Progenitor cell of endocrine pancreas (in vitro differentiated cells): ENCODE measurements around the gene FBXO7. TPM values are rescaled to one million over a fixed set of nuclear protein-coding genes. Genes with fewer than 3 reads are reported as not detected.
A peak's percentile ranks its signal among the peaks of the same experiment; 100 is the strongest.

Source experiments
- DNase-seq: peaks from one replicate; pipeline ENCODE4 v3.0.0; 2021; ENCODE audit warnings: low spot score; ENCODE audit not compliant: unreplicated experiment
- H3K27ac Mint-ChIP-seq: 2 replicates; pipeline ENCODE4 v1.8.0; 2021; ENCODE audit warnings: mild to moderate bottlenecking, moderate library complexity, mixed read lengths
- H3K27me3 Mint-ChIP-seq: 2 replicates; pipeline ENCODE4 v1.8.0; 2021; ENCODE audit warnings: mixed read lengths
- H3K36me3 Mint-ChIP-seq: 2 replicates; pipeline ENCODE4 v1.8.0; 2022; ENCODE audit warnings: mixed read lengths; ENCODE audit not compliant: insufficient read depth
- H3K4me1 Mint-ChIP-seq: 2 replicates; pipeline ENCODE4 v1.8.0; 2021; ENCODE audit warnings: low read depth, mixed read lengths
- H3K4me3 Mint-ChIP-seq: 2 replicates; pipeline ENCODE4 v1.8.0; 2021; ENCODE audit warnings: low read depth, mild to moderate bottlenecking, moderate library complexity, mixed read lengths
- H3K9me3 Mint-ChIP-seq: 2 replicates; pipeline ENCODE4 v1.8.0; 2021; ENCODE audit warnings: low read depth, mixed read lengths
- CTCF ChIP-seq: fragments of 200-600 bp; sonication (generic); IDR thresholded peaks from one replicate; pipeline ENCODE4 v1.5.0; 2021; ENCODE audit warnings: antibody characterized with exemption, mild to moderate bottlenecking; ENCODE audit not compliant: unreplicated experiment
- total RNA-seq: library from RNA; stranded (reverse); gene quantifications from 2 replicates; pipeline ENCODE4 v1.2.1, GENCODE V29; 2021

The FBXO7 gene
- total RNA-seq, 1 donor from 2014 or later: 86.4 TPM

DNA sequence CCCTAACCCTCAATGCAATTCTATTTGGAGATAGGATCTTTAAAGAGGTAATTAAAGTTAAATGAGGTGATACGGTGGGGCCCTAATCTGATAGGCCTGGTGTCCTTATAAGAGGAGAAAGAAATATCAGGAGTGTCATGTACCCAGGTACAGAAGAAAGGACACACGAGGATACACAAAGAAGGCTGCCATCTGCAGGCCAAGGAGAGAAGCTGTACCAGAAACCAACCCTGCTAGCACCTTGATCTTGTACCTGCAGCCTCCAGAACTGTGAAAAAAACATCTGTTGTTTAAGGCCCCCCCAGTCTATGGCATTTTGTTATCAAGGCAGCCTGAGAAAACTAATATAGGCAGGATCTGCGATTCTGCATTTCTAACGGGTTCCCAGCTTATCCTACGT lies 44.2 kb downstream of the FBXO7 start:
- Mint-ChIP-seq H3K9me3 (peaks cover 4% of the 10 kb centered on the region), H3K27ac (no peak overlapping the region), H3K27me3 (no peaks in the 10 kb centered on the region), H3K4me1 (no peaks in the 10 kb centered on the region), H3K4me3 (no peak overlapping the region), H3K36me3 (peaks cover 1% of the 10 kb centered on the region)
- peak; percentile 23 for TF ChIP-seq CTCF
- no peak for DNase-seq

GRCh38 chr22:32520612-32521011 lies 46.0 kb downstream of the FBXO7 start:
- no peak overlapping the region for H3K4me3 Mint-ChIP-seq
- H3K27me3 Mint-ChIP-seq: no peaks in the 10 kb centered on the region
- no peak overlapping the region for H3K27ac Mint-ChIP-seq
- no peak for TF ChIP-seq CTCF
- H3K9me3 Mint-ChIP-seq: peaks cover 4% of the 10 kb centered on the region
- H3K36me3 Mint-ChIP-seq: peaks cover 1% of the 10 kb centered on the region
- DNase-seq: no peak
- H3K4me1 Mint-ChIP-seq: no peaks in the 10 kb centered on the region

DNA sequence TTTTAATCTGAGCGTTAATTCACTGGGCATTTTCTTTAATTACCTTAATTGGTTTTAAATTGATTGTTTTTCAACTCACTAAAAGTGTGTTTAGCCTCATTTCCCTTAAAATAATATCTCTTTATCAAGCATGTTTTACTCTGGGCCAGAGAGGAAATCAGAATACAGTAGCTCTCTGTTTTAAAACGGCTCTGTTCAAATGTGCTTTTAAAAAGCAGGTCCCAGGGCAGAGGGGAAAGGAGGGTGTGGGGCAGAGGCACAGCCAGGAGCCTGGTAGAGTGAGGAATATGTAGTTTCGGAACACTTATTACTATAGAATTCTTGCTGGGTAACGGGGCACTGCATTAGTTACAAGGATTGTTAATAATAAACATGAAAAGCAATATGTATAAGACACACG lies 47.6 kb downstream of the FBXO7 start:
- H3K27ac Mint-ChIP-seq: no peak overlapping the region
- H3K9me3 Mint-ChIP-seq: peaks cover 4% of the 10 kb centered on the region
- no peak overlapping the region for H3K4me3 Mint-ChIP-seq
- no peak for DNase-seq
- peaks cover under 1% of the 10 kb centered on the region for H3K36me3 Mint-ChIP-seq
- no peaks in the 10 kb centered on the region for H3K27me3 Mint-ChIP-seq
- no peaks in the 10 kb centered on the region for H3K4me1 Mint-ChIP-seq
- TF ChIP-seq CTCF: no peak

GRCh38 chr22:32527756-32528155 lies 53.1 kb downstream of the FBXO7 start:
- DNase-seq: no peak
- no peak overlapping the region for H3K4me3 Mint-ChIP-seq
- peaks cover 13% of the 10 kb centered on the region for H3K4me1 Mint-ChIP-seq
- no peak overlapping the region for H3K27ac Mint-ChIP-seq
- TF ChIP-seq CTCF: no peak
- peaks cover 6% of the 10 kb centered on the region for H3K27me3 Mint-ChIP-seq
- no peaks in the 10 kb centered on the region for H3K36me3 Mint-ChIP-seq
- H3K9me3 Mint-ChIP-seq: no peaks in the 10 kb centered on the region

GRCh38 chr22:32528316-32528715 lies 53.7 kb downstream of the FBXO7 start:
- DNase-seq: no peak
- Mint-ChIP-seq H3K36me3 (no peaks in the 10 kb centered on the region), H3K27me3 (peaks cover 6% of the 10 kb centered on the region), H3K4me3 (no peak overlapping the region), H3K4me1 (peaks cover 13% of the 10 kb centered on the region), H3K27ac (no peak overlapping the region), H3K9me3 (no peaks in the 10 kb centered on the region)
- no peak for TF ChIP-seq CTCF
